NCI-H2081 treated with DMSO at 0.1 percent for 48 hours (cell line): Measurements from ENCODE around the gene ZMYM2.

Experiments
- DNase-seq: peaks from one replicate; lab custom pipeline; 2025; lab: John Stamatoyannopoulos, UW

ZMYM2 gene

GRCh38 chr13:20134732-20135131 is 176.2 kb downstream of the ZMYM2 start:
- no peak for DNase-seq

- no peak for DNase-seq
Observed at GRCh38 chr13:20136781-20137703, 178.5 kb downstream of the ZMYM2 start.

DNA sequence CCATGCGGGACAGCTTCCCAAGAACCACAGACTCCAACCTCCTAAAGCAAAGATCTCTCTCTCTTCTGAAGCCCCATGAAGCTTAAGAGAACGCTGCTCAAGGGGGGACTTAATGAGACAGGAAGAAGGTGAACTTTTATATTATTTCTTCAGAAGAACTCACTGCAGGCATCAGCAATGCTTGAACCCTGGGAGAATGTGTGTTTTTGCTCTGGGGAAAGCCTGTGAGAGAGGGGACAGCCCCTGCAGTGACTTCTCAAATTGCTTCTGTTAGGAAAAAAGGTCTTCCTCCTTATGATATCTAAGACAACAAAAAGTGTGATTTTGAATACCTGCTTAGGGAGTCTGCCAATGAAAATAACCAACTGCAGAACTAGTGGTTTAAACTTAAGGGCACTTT is 179.3 kb downstream of the ZMYM2 start:
- no peak for DNase-seq

DNA sequence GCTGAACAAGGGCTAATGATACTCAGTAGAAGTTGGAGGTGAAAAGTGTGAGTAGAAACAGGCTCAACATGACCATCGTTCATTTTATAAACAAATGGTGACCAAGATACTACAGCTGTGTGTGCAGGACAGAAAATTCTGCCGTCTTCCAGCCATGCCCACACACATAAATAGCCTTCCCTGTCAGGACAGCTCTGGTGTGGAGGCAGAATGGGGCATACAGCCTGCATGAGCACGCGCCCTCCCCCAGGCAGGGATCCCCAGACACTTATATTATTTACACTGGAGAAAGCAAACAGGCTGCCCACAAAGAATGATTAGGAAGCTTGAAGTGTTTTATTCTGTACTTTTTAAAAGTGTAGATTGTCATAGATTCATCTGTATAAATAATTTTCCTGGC is 182.0 kb downstream of the ZMYM2 start:
- no peak for DNase-seq
